ENCODE measurements around the gene PRRX1.

Gene PRRX1

GRCh38 chr1:170659399-170660035 is 4.4 kb upstream of the PRRX1 start:
- TF ChIP-seq CTCF (IDR thresholded peaks at IDR 0.05; ENCODE audit: control extremely low read depth, extremely low read depth, low read depth, missing control alignments), result no peak
- no peak for DNase-seq (ENCODE audit: extremely low spot score)
- POLR2A ChIA-PET, result no interaction called here
- CTCF ChIA-PET, result interaction anchor here (2.1 kb wide), 1 partner anchor 10 kb away, joined by 6 read pairs; no protein-coding TSS in a partner anchor

DNA sequence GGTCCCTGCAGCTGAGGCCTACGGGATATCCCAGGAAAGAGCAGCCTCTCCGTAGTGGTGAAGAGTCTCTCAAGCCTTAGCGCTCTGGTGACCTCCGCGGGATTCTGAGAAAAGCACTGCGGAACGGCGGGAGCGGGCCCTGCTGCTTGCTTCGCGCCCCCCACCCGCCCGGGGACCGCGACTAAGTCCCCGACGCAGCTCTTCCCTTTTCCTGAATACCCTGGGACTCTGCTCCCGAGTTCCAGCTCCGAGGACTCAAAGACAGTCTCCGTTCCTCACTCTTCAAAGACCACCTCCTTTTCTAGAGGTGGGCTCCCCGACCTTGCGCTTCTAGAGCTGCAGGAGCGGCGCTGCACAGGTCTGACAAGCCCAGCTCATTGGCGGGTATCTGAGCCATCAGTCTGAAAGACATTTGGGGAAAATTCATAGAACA is 3.6 kb upstream of the PRRX1 start:
- ChIA-PET POLR2A (no interaction called here), CTCF (interaction anchor here (2.1 kb wide), 1 partner anchor 9 kb away, joined by 6 read pairs; no protein-coding TSS in a partner anchor)
- DNase-seq (ENCODE audit: extremely low spot score), result no peak
- no peak for TF ChIP-seq CTCF (IDR thresholded peaks at IDR 0.05; ENCODE audit: control extremely low read depth, extremely low read depth, low read depth, missing control alignments)

DNA sequence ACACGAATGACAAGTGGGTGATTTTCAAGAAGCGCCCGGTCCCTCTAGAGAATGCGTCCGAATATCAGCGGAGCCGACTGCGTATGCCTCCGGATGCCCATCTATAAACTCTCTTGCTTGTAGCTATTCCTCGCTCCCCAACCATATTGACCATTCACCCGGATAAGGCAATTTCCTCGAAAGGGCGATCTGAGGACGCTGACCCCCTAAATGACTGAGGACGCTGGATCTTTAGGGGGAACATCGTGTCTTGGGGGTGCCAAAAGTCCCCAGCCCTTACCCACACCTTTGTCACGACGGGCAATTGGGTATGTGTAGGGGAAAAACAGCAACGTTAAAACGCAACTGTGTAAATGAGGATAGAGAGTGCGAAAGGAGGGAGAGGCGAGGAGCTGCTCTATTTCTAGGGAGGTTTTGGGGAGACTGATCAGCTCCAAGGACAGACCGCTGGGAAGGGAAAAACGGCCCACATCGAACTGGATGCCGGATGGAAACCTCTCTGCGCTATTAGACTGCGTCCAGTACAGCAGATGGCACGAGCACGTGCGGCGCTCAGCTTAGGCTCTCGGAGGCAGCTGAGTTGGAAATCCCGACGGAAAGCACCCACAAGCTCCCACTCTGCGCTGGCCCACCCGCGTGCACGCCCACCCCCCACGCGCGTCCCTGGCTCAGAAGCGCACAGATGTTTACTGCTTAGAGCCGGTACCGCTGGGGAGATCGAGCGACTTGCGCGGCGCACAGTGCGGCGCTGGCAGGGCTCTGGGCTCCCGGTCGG is 2.9 kb upstream of the PRRX1 start:
- POLR2A ChIA-PET, result no interaction called here
- no peak for DNase-seq (ENCODE audit: extremely low spot score)
- no peak for TF ChIP-seq CTCF (IDR thresholded peaks at IDR 0.05; ENCODE audit: control extremely low read depth, extremely low read depth, low read depth, missing control alignments)
- CTCF ChIA-PET, result interaction anchor here (2.1 kb wide), 1 partner anchor 8 kb away, joined by 6 read pairs; no protein-coding TSS in a partner anchor

- DNase-seq (ENCODE audit: extremely low spot score), result no peak
- ChIA-PET POLR2A (no interaction called here), CTCF (interaction anchor here (0.7 to 1.5 kb wide), 2 partner anchors 26 to 27 kb away, joined by 3 to 4 read pairs; no protein-coding TSS in a partner anchor)
- no peak for TF ChIP-seq CTCF (IDR thresholded peaks at IDR 0.05; ENCODE audit: control extremely low read depth, extremely low read depth, low read depth, missing control alignments)
Observed at GRCh38 chr1:170661646-170662411, 2.1 kb upstream of the PRRX1 start.

GRCh38 chr1:170662561-170663403 is 1.1 kb upstream of the PRRX1 start:
- POLR2A ChIA-PET, result no interaction called here

More at GRCh38 chr1:170662561-170663403, 1.1 kb upstream of the PRRX1 start:
- DNase-seq (ENCODE audit: extremely low spot score), result no peak
- TF ChIP-seq CTCF (IDR thresholded peaks at IDR 0.05; ENCODE audit: control extremely low read depth, extremely low read depth, low read depth, missing control alignments), result no peak
- CTCF ChIA-PET, result interaction anchor here (0.7 to 1.5 kb wide), 2 partner anchors 25 to 26 kb away, joined by 3 to 4 read pairs; no protein-coding TSS in a partner anchor

Measured in GM10248 (cell line).